Stimulated activated CD4-positive, alpha-beta T cell treated with anti-CD3 and anti-CD28 coated beads, Interleukin-2, amount 100 ng/mL, for 4 hours (primary cell): ENCODE results near the gene KCNJ4.
"Not testable (repeated sequence)": the region's sequence is repeated elsewhere in the genome, so short reads cannot be mapped to it uniquely, and the experiment has no call there.

Experiments
- DNase-seq: peaks from one replicate; pipeline ENCODE4 v3.0.0-alpha.2; 2020; ENCODE audit warnings: low read depth

The KCNJ4 gene

DNA sequence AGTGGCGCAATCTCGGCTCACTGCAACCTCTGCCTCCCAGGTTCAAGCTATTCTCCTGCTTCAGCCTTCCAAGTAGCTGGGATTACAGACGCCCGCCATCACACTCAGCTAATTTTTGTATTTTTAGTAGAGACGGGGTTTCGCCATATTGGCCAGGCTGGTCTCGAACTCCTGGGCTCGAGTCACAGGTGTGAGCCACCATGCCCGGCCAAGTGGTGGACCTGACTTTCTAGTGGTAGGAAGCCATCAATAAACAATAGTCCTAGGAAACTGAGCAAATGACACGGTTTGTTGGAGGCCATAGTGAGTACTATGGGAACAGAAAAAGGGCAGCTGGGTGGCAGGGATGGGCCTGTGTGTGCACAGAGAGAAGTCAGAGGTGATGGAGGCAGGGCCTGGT, 15.2 kb upstream of the KCNJ4 start:
- DNase-seq: not testable (repeated sequence)

DNA sequence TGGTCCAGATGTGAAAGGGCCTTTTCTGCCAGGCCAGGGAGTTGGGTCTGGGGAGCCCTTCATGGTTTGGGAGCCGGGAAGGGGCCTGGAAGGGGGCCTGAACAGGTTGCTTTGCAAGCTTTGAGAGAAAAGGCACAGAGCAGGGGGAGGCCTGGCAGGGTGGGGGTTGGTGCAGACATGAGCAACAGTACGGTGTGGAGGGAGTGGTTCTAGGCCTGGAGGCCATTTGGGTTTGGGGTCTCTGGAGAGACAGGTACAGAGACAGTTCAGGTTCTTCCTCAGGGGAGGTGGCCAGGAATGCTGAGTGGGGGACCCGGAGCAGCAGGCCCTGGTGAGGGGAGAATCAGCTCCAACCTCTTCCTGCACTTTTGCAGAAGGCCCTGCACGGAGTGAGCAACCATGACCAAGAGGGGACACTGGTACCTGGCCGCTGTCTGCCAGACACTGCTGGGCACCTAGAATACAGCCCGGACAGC, 14.3 kb upstream of the KCNJ4 start:
- DNase-seq: no peak

DNA sequence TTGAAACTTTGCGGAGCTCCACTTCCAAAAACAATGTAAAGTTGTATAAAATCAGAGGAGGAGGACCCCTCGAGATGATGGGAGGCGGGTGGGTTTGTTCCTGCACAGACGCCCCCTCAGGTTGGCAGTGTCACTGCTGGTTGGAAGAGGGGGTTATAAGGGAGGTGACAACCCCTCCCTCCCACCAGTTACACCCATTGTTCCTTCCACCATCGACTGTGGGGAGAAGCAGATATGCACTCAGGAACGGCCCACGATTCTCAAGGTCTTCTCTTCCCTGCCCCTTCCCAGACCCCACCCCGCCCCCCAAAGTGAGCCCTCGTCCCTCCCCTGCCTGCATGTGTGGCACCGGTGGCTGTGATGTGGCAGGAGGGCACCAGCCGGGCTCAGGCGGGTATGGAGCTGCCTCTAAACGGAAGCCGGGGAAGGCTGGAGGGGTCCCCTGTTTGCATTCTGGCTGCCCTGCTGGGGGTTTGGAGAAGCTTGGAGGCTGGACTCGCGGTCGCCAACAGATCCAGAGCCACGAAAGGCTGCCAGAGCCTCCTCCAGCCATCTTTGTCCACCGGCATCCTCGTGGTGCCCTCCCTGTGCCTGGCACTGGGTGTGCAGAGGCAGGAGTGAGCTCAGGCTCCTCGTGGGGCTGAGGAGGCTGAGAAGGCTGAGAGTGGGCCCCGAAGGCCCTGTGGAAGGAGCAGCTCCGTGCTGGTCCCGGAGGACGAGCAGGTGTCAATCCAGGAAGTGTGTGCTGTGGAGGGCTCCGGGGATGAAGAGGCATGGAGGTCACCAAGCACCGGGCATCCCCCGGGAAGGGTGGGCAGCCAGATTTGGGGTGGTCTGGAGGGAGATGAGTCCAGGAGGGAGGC, 13.7 kb upstream of the KCNJ4 start:
- DNase-seq: no peak

GRCh38 chr22:38467904-38468442, 13.0 kb upstream of the KCNJ4 start, which contains the start of gene KDELR3:
Gene KDELR3 (plus strand): TSS chr22:38468096. CDS start chr22:38468234, 138 bp downstream.
- peak; percentile 34 for DNase-seq

- no peak for DNase-seq
Observed at GRCh38 chr22:38467438-38467903, 12.5 kb upstream of the KCNJ4 start.

DNA sequence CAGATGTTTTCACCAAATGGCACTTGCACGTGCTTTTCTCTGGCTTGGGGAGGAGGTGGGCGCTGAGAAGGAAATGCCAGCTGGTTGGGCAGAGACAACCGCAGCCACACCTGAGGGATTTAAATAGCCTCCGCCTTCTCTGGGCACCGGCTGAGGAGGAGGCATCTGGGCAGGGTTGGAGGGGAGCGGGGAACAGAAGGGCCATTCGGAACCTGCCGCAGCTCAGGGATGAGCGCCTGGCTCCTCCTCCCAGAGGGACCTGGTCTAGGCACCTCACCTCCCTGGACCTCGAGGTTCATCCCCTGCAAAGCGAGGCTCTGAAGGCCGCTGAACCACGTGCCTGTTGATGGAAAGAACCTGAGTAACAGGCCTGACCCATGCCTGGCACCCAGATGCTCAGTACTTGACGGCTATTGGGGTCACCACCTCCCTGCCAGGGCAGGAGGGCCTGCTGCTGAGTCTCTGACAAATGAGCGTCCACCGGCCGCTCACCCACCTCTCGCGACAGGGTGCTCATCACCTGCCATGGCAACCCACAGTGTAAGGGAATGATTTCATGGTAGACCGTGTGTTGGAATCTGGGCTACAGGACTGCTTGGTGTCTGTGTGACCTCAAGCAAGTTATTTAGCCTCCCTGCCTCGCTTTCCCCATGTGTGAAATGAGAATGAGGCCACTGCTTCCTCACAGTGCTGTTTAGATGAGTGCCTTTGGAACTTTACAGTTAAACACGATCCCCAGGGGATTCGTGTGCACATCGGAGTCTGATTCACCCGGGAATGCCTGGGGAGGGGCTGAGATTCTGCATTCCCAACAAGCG, 10.9 kb upstream of the KCNJ4 start:
- DNase-seq: no peak

DNA sequence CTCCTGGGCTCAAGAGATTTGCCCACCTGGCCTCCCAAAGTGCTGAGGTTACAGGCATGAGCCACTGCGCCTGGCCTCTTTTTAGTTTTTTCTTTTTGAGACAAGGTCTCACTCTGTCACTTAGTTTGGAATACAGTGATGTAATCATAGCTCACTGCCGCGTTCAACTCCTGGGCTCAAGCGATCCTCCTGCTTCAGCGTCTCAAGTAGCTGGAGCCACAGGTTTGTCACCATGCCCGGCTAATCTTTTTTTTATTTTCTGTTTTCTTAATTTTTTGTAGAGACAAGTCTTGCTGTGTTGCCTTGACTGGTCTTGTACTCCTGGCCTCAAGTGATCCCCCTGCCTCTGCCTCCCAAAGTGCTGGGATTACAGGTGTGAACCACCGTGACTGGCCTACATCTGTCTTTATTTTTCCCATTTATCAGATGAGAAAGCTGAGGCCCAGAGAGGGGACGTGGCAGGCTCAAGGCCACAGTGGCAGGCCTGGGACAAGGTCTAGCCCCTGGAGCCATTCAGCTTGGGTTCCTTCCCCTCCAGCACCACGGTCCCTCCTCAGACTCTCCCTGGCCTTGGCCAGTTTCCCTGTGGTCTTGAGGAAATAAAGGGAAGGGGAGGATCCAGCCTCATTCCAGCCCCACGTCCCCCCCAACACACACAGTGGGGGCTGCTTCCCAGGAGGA, 10.1 kb upstream of the KCNJ4 start:
- no peak for DNase-seq

- no peak for DNase-seq
Observed at GRCh38 chr22:38462960-38463784, 8.2 kb upstream of the KCNJ4 start.

- DNase-seq: peak; percentile 13
Observed at GRCh38 chr22:38461414-38462081, 6.5 kb upstream of the KCNJ4 start.

GRCh38 chr22:38461057-38461413, 6.0 kb upstream of the KCNJ4 start:
- DNase-seq: no peak

GRCh38 chr22:38460426-38460840, 5.4 kb upstream of the KCNJ4 start:
- no peak for DNase-seq

DNA sequence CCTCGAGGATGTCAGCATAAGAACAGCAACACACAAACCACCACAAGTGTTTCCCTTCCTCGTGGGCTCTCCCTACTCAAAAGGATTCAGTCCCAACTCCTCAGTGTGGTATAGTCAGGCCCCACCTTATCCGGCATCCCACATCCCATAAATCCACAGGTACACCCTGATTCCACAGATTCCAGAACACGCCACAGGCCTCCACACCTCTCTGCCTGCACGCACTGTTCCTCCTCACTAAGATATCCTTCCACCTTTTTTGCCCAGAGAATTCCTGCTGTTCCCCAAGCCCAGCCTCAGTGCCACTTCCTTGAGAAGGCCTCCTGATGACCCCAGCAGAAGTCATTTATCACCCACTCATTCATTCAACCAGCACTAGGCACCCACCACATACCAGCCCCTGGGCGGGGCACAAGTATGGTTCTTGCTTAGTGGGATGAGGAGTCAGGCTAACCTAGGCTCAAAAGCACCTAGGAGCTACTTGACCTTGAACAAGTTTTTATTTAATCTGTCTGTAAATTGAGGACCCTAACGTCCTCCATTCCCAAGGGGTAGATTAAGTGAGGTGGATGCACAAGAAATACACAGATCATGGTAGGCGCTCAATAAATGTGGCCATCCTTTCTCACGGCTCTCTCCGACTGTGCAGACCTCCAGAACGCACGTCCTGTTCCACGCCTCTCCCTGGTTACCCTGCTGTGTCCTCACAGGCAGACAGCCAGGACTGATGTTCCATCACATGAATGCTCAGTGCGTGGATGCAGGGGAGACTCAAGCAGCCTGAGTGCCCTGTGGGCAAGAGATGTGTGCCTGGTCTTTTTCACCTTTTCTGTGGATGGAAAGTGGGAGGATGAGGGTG, 2.1 kb upstream of the KCNJ4 start:
- no peak for DNase-seq

- DNase-seq: no peak
Observed at GRCh38 chr22:38456272-38456835, 1.4 kb upstream of the KCNJ4 start.

DNA sequence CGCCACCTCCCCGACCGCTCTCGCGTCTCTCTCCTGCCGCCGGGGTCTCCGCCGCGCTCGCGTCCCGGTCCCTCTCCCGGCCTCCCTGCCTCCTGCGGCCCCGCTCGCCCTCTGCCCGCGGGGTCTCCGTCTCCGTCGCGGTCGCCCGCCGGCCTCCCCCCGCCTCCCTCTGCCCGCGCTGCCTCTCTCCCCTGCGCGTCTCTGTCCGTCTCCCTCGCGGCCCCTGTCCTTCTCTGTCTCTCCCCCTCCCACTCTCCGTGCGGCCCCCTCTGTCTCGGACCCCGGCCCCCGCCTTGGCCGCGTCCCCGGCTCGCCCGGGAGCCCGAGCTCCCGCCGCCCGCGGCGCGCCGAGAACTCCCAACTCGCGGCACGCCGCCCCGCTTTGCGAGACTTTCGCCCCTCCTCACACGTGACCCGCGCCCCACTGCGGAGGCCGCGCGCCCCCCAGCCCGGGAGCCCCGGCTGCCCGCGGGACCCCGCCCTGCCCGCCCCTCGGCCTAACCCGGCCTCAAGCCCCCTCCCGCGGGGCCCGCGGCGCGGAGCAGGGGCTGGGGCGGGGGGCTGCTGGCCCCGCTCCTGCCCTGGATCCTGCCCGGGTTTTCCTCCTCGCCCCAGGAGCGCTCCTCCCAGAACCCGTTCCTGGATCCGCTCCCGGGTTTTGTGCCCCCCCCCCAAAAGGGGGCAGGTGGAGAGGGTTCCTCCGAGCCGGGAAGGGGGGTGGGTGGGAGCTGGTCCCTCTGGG, 702 bp upstream of the KCNJ4 start:
- no peak for DNase-seq

DNA sequence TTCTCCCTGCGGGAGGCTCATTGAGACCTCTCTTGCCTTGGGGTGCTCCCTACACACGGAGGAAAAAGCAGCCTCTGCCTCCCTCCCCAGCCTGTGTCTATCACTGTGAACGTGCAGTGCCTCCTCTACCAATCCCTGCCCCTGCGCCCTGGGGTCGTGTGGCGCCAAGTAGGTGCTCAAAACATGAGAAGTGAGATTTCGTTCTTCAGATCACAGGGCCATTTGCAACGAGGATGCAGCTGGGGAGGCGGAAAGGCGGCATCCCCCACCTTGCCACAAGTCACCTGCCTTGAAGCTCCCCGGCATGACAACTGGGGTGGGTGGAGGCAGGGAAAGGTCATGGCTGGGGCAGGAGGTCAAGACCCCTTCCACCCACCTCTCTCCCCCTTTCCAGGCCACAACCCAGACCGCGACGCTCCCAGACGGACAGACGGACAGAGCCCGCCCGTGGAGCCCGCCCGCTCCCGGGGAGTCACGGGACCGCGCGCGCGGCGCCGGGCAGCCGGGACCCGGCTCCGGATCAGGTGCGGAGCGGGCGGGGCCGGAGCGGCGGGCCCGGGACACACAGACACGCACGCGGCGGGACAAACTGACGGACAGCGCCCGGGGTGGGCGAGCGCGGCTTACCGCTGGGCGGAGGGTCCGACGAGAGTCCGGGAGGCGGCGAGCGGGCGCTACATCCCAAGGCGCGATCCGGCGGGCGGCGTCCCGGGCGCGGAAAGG, 485 bp downstream of the KCNJ4 start:
- no peak for DNase-seq

DNA sequence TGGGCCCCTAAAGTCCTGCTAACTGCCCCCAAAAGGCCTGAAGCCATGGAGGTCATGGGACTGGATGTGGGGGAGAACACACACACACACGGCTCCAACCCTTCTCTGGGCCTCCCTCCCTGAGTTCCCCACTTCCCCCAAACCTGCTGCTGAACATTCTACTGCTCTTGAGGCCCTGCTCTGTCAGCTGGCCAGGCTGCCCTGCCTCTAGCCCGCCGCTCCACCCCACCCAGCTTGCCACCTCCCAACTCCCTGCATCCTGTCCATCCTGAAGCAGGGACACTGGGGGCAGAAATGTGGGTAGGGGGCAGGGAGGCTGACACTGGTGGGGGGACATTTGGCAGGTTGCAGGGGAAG, 1.0 kb downstream of the KCNJ4 start:
- no peak for DNase-seq

GRCh38 chr22:38453066-38453672, 1.8 kb downstream of the KCNJ4 start:
- no peak for DNase-seq
